Suprapubic skin (tissue), 4 donors: ENCODE data around the gene PLA2G4B. TPM values are rescaled to one million over a fixed set of nuclear protein-coding genes. Genes with fewer than 3 reads are reported as not detected.

Experiments
- DNase-seq, 2 donors: peaks; one replicate each; pipeline ENCODE4 v3.0.0-alpha.2; 2019; ENCODE audit warnings: low spot score in 2 of 2
- H3K27ac ChIP-seq: fragments of 200-600 bp; sonication (generic); one replicate; pipeline ENCODE4 v1.5.1; 2019
- H3K27me3 ChIP-seq: fragments of 200-600 bp; sonication (generic); one replicate; pipeline ENCODE4 v1.5.1; 2019
- H3K36me3 ChIP-seq: fragments of 200-600 bp; sonication (generic); one replicate; pipeline ENCODE4 v1.5.1; 2019
- H3K4me1 ChIP-seq: fragments of 200-600 bp; sonication (generic); one replicate; pipeline ENCODE4 v1.5.1; 2019
- H3K4me3 ChIP-seq: fragments of 200-600 bp; sonication (generic); one replicate; pipeline ENCODE4 v1.5.1; 2019; ENCODE audit warnings: mild to moderate bottlenecking
- H3K9me3 ChIP-seq: fragments of 200-600 bp; sonication (generic); one replicate; pipeline ENCODE4 v1.5.1; 2019
- CTCF ChIP-seq, 2 donors: fragments of 200-600 bp in 1 of 2; fragments of 450-650 bp in 1 of 2; sonication (generic) in 1 of 2; IDR thresholded peaks; one replicate each; pipeline ENCODE4 v1.5.1; 2016 to 2019; ENCODE audit warnings: antibody characterized with exemption in 2 of 2, mild to moderate bottlenecking in 1 of 2, moderate library complexity in 1 of 2
- EP300 ChIP-seq: sonication (generic); formaldehyde crosslinking; IDR thresholded peaks from one replicate; pipeline ENCODE4 v1.6.1; 2017; ENCODE audit warnings: antibody characterized with exemption
- POLR2A ChIP-seq, 2 donors: fragments of 450-650 bp; IDR thresholded peaks; one replicate each; pipeline ENCODE4 v1.6.1; 2017; ENCODE audit warnings: antibody characterized with exemption in 2 of 2, mild to moderate bottlenecking in 2 of 2, moderate library complexity in 2 of 2
- POLR2AphosphoS5 ChIP-seq, 3 donors: sonication (generic); formaldehyde crosslinking; IDR thresholded peaks; one replicate each; pipeline ENCODE4 v1.6.1; 2017; ENCODE audit warnings: antibody characterized with exemption in 3 of 3
- WGBS: methylation state at CpG from one replicate; pipeline ENCODE4 v1.1.5; 2018; 5-methylcytosine and 5-hydroxymethylcytosine counted together
- total RNA-seq, 4 donors: library from RNA; depleted of rRNA; stranded (reverse); fragments of >200 nt; gene quantifications; one replicate each; pipeline ENCODE4 v1.1.0, GENCODE V29; 2016

PLA2G4B gene
- total RNA-seq, 4 donors from 2014 or later, result 59.7 to 195 (median 73.7) TPM

GRCh38 chr15:41854443-41854842 lies 15.8 kb downstream of the PLA2G4B start:
- no peak overlapping the region for H3K27ac ChIP-seq
- peaks cover 4% of the 10 kb centered on the region for H3K27me3 ChIP-seq
- peaks cover 29% of the 10 kb centered on the region for H3K4me1 ChIP-seq
- TF ChIP-seq POLR2A (IDR thresholded peaks at IDR 0.05) (no peak), EP300 (no peak), CTCF (IDR thresholded peaks at IDR 0.05) (no peak), POLR2AphosphoS5 (IDR thresholded peaks at IDR 0.05) (no peak)
- DNase-seq, result no peak
- H3K4me3 ChIP-seq, result no peak overlapping the region
- 87% methylated on average over 9 of the region's 9 CpGs for WGBS
- no peaks in the 10 kb centered on the region for H3K9me3 ChIP-seq
- no peaks in the 10 kb centered on the region for H3K36me3 ChIP-seq

GRCh38 chr15:41855261-41855961 lies 16.8 kb downstream of the PLA2G4B start:
- H3K36me3 ChIP-seq, result no peaks in the 10 kb centered on the region
- no peak overlapping the region for H3K4me3 ChIP-seq
- no peak for DNase-seq
- TF ChIP-seq POLR2AphosphoS5 (IDR thresholded peaks at IDR 0.05), result no peak
- TF ChIP-seq POLR2A (IDR thresholded peaks at IDR 0.05), result no peak
- no peak for TF ChIP-seq EP300
- no peak for TF ChIP-seq CTCF (IDR thresholded peaks at IDR 0.05)
- H3K27me3 ChIP-seq, result peaks cover 4% of the 10 kb centered on the region
- no peaks in the 10 kb centered on the region for H3K9me3 ChIP-seq
- peaks cover 19% of the 10 kb centered on the region for H3K4me1 ChIP-seq
- H3K27ac ChIP-seq, result no peak overlapping the region
- WGBS, result 48% methylated on average over 13 of the region's 30 CpGs

- Histone ChIP-seq H3K36me3 (no peaks in the 10 kb centered on the region), H3K9me3 (no peaks in the 10 kb centered on the region), H3K27me3 (peaks cover 4% of the 10 kb centered on the region), H3K4me3 (no peak overlapping the region), H3K4me1 (peaks cover 11% of the 10 kb centered on the region), H3K27ac (no peak overlapping the region)
- no peak for DNase-seq
- TF ChIP-seq CTCF (IDR thresholded peaks at IDR 0.05) (no peak), EP300 (no peak), POLR2AphosphoS5 (IDR thresholded peaks at IDR 0.05) (no peak), POLR2A (IDR thresholded peaks at IDR 0.05) (no peak)
- WGBS, result 85% methylated on average over 17 of the region's 17 CpGs
Measured at GRCh38 chr15:41856262-41856661, 17.6 kb downstream of the PLA2G4B start.

GRCh38 chr15:41856716-41857115 lies 18.1 kb downstream of the PLA2G4B start:
- 94% methylated on average over 12 of the region's 12 CpGs for WGBS
- no peak overlapping the region for H3K4me3 ChIP-seq
- peaks cover 4% of the 10 kb centered on the region for H3K27me3 ChIP-seq
- peaks cover 8% of the 10 kb centered on the region for H3K4me1 ChIP-seq
- H3K36me3 ChIP-seq, result no peaks in the 10 kb centered on the region
- no peaks in the 10 kb centered on the region for H3K9me3 ChIP-seq
- no peak for TF ChIP-seq POLR2AphosphoS5 (IDR thresholded peaks at IDR 0.05)
- no peak for TF ChIP-seq CTCF (IDR thresholded peaks at IDR 0.05)
- DNase-seq, result no peak
- no peak overlapping the region for H3K27ac ChIP-seq

- DNase-seq, result no peak
- peaks cover 6% of the 10 kb centered on the region for H3K4me1 ChIP-seq
- no peak overlapping the region for H3K27ac ChIP-seq
- 83% methylated on average over 2 of the region's 9 CpGs for WGBS
- H3K36me3 ChIP-seq, result no peaks in the 10 kb centered on the region
- TF ChIP-seq EP300 (no peak), CTCF (IDR thresholded peaks at IDR 0.05) (no peak), POLR2A (IDR thresholded peaks at IDR 0.05) (no peak), POLR2AphosphoS5 (IDR thresholded peaks at IDR 0.05) (no peak)
- no peak overlapping the region for H3K4me3 ChIP-seq
- no peaks in the 10 kb centered on the region for H3K9me3 ChIP-seq
- no peaks in the 10 kb centered on the region for H3K27me3 ChIP-seq
Measured at GRCh38 chr15:41857316-41857715, 18.7 kb downstream of the PLA2G4B start.
